Raji (cell line): Measurements from ENCODE around the gene ELL.

ENCODE experiments used
- POLR2A ChIP-seq: IDR thresholded peaks from 2 replicates; pipeline ENCODE4 v1.6.1; 2011; ENCODE audit warnings: low read depth, low read length, control low read depth; ENCODE audit not compliant: insufficient read depth

The ELL gene

GRCh38 chr19:18424122-18424889 lies 97.6 kb downstream of the ELL start:
- TF ChIP-seq POLR2A: no peak

GRCh38 chr19:18423258-18424020 lies 98.4 kb downstream of the ELL start:
- no peak for TF ChIP-seq POLR2A

- TF ChIP-seq POLR2A: no peak
These were observed 99.2 kb downstream of the ELL start for GRCh38 chr19:18422530-18423191.

- TF ChIP-seq POLR2A: no peak
These were observed 100.4 kb downstream of the ELL start for GRCh38 chr19:18421371-18421959.

- TF ChIP-seq POLR2A: no peak
These were observed 100.9 kb downstream of the ELL start for GRCh38 chr19:18420930-18421329.

GRCh38 chr19:18419699-18420460 lies 102.0 kb downstream of the ELL start:
- TF ChIP-seq POLR2A: no peak

- TF ChIP-seq POLR2A: 0 out of 2 replicates have a peak, but pooled peaks have one; percentile 25
These were observed 102.6 kb downstream of the ELL start, which contains the start of gene SSBP4 for GRCh38 chr19:18419195-18419698. Gene SSBP4 (plus strand): TSS chr19:18419398. CDS start chr19:18419649, 251 bp downstream.

- no peak for TF ChIP-seq POLR2A
These were observed 103.2 kb downstream of the ELL start for GRCh38 chr19:18418483-18419194.

- no peak for TF ChIP-seq POLR2A
These were observed 103.8 kb downstream of the ELL start for GRCh38 chr19:18418029-18418482.

GRCh38 chr19:18417250-18418028 lies 104.4 kb downstream of the ELL start:
- TF ChIP-seq POLR2A: no peak

GRCh38 chr19:18416778-18417249 lies 105.1 kb downstream of the ELL start:
- TF ChIP-seq POLR2A: no peak

- TF ChIP-seq POLR2A: no peak
These were observed 106.5 kb downstream of the ELL start for GRCh38 chr19:18415178-18415867.
